Brain microvascular endothelial cell (primary cell): ENCODE measurements around the gene LRRC9.
"Not testable (repeated sequence)": the region's sequence is repeated elsewhere in the genome, so short reads cannot be mapped to it uniquely, and the experiment has no call there.

Experiments
- DNase-seq: peaks from one replicate; pipeline ENCODE4 v3.0.0-alpha.2; 2020
- H3K27ac ChIP-seq: fragments of 250-450 bp; sonication (Bioruptor Pico); 2 replicates; pipeline ENCODE4 v1.5.1; 2020; ENCODE audit warnings: mild to moderate bottlenecking, moderate library complexity
- H3K27me3 ChIP-seq: fragments of 250-450 bp; sonication (Bioruptor Pico); replicated peaks from 2 replicates; pipeline ENCODE4 v1.5.1; 2020; ENCODE audit warnings: mild to moderate bottlenecking
- H3K36me3 ChIP-seq: fragments of 250-450 bp; sonication (Bioruptor Pico); replicated peaks from 2 replicates; pipeline ENCODE4 v1.5.1; 2020; ENCODE audit warnings: mild to moderate bottlenecking
- H3K4me3 ChIP-seq: 2 replicates; pipeline ENCODE4 v1.5.1; 2011; ENCODE audit warnings: low read depth, mild to moderate bottlenecking, control low read depth, low read length, moderate library complexity
- CTCF ChIP-seq: IDR thresholded peaks from 2 replicates; pipeline ENCODE4 v1.5.1; 2011; ENCODE audit warnings: low read depth, mild to moderate bottlenecking, moderate library complexity, low read length, control low read depth, inconsistent platforms; ENCODE audit errors: missing control alignments
- in situ Hi-C: cut with HindIII; loops from 2 replicates; pipeline ENCODE4 v1.10.0; 2017; ENCODE audit warnings: low sequenced_read_pairs, low pct_ligation_motif_present

The LRRC9 gene

GRCh38 chr14:60008042-60008441 lies 88.1 kb downstream of the LRRC9 start:
- Histone ChIP-seq H3K27me3 (no peaks in the 10 kb centered on the region), H3K36me3 (no peaks in the 10 kb centered on the region), H3K27ac (no peak overlapping the region), H3K4me3 (no peak overlapping the region)
- TF ChIP-seq CTCF, result no peak
- no peak for DNase-seq
- in situ Hi-C loops, result no loop called here

- H3K4me3 ChIP-seq, H3K27ac ChIP-seq, DNase-seq, H3K36me3 ChIP-seq, in situ Hi-C loops, H3K27me3 ChIP-seq: not testable (repeated sequence)
These were observed 90.3 kb downstream of the LRRC9 start for GRCh38 chr14:60010263-60010662.

- H3K27ac ChIP-seq, result no peak overlapping the region
- no peak overlapping the region for H3K4me3 ChIP-seq
- DNase-seq, result no peak
- in situ Hi-C loops, result no loop called here
- no peaks in the 10 kb centered on the region for H3K27me3 ChIP-seq
- no peaks in the 10 kb centered on the region for H3K36me3 ChIP-seq
- TF ChIP-seq CTCF, result no peak
These were observed 94.5 kb downstream of the LRRC9 start for GRCh38 chr14:60014402-60014801.

DNA sequence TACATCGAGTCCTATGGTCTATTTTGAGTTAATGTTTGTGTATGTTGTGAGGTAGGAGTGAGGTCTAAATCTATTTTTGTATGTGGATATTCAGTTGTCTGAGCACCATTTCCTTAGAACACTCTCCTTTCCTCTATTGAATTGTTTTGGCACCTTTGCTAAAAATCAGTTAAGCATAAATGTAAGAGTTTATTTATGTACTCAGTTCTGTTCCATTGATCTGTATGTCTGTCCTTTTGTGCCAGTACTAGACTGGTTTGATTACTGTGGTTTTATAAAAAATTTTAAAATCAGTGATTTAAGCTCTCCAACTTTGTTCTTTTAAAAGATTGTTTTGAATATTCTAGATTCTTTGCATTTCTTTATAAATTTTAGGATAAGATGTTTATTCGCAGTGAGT lies 101.7 kb downstream of the LRRC9 start:
- Histone ChIP-seq H3K27ac (no peak overlapping the region), H3K27me3 (no peaks in the 10 kb centered on the region), H3K4me3 (no peak overlapping the region), H3K36me3 (no peaks in the 10 kb centered on the region)
- DNase-seq, result no peak
- no peak for TF ChIP-seq CTCF
- in situ Hi-C loops, result no loop called here

DNA sequence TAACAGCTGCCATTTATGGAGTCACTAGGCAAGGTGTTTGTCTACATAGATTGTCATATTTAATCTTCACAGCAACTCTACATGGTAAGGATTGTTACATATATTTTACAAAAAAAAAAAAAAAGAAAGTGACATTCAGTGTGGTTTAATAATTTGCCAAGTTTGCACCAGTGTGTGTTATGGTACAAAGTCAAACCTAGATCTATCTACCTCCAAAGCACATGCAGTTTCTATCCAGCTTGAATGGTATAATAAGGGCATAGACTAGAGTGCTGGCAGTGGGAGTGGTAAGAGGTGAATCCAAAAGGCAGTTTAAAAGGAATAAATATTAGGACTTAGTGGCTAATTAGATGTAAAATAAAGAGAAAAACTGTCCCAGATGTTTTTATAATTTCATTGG lies 105.6 kb downstream of the LRRC9 start:
- no peaks in the 10 kb centered on the region for H3K27me3 ChIP-seq
- in situ Hi-C loops, result no loop called here
- no peak for DNase-seq
- no peak overlapping the region for H3K27ac ChIP-seq
- no peaks in the 10 kb centered on the region for H3K36me3 ChIP-seq
- no peak for TF ChIP-seq CTCF
- no peak overlapping the region for H3K4me3 ChIP-seq

GRCh38 chr14:60035177-60035576 lies 115.2 kb downstream of the LRRC9 start:
- H3K27ac ChIP-seq, result no peak overlapping the region
- no peak for TF ChIP-seq CTCF
- no peak for DNase-seq
- no peak overlapping the region for H3K4me3 ChIP-seq
- H3K27me3 ChIP-seq, result no peaks in the 10 kb centered on the region
- in situ Hi-C loops, result no loop called here
- no peaks in the 10 kb centered on the region for H3K36me3 ChIP-seq

GRCh38 chr14:60047976-60048375 lies 128.0 kb downstream of the LRRC9 start:
- H3K27me3 ChIP-seq, in situ Hi-C loops, H3K4me3 ChIP-seq, H3K27ac ChIP-seq, H3K36me3 ChIP-seq, DNase-seq: not testable (repeated sequence)
